IPS-18c (cell line): ENCODE results near the gene CHN2.
"Not testable (repeated sequence)": the region's sequence is repeated elsewhere in the genome, so short reads cannot be mapped to it uniquely, and the experiment has no call there.

ENCODE experiments used
- H3K4me3 ChIP-seq: 2 replicates; pipeline ENCODE4 v1.7.0; 2013; ENCODE audit warnings: low read depth, mild to moderate bottlenecking, low read length, moderate library complexity; ENCODE audit not compliant: insufficient read depth
- H3K9me3 ChIP-seq: one replicate; pipeline ENCODE4 v1.6.1; 2013; ENCODE audit warnings: mild to moderate bottlenecking, low read length, moderate library complexity; ENCODE audit not compliant: control insufficient read depth, insufficient read depth

Gene CHN2

GRCh38 chr7:29207162-29207801 is 12.7 kb downstream of the CHN2 start:
- Histone ChIP-seq H3K9me3 (no peaks in the 10 kb centered on the region), H3K4me3 (no peak overlapping the region)

GRCh38 chr7:29208410-29209250 is 14.1 kb downstream of the CHN2 start:
- Histone ChIP-seq H3K9me3 (no peaks in the 10 kb centered on the region), H3K4me3 (no peak overlapping the region)

- no peak overlapping the region for H3K4me3 ChIP-seq
- H3K9me3 ChIP-seq, result no peaks in the 10 kb centered on the region
These were observed 15.2 kb downstream of the CHN2 start for GRCh38 chr7:29209745-29210144.

- H3K4me3 ChIP-seq, H3K9me3 ChIP-seq: not testable (repeated sequence)
These were observed 18.2 kb downstream of the CHN2 start for GRCh38 chr7:29212736-29213135.

GRCh38 chr7:29214056-29214455 is 19.5 kb downstream of the CHN2 start:
- Histone ChIP-seq H3K9me3 (no peaks in the 10 kb centered on the region), H3K4me3 (no peak overlapping the region)

- no peaks in the 10 kb centered on the region for H3K9me3 ChIP-seq
- no peak overlapping the region for H3K4me3 ChIP-seq
These were observed 20.2 kb downstream of the CHN2 start for GRCh38 chr7:29214816-29215215.

GRCh38 chr7:29216128-29216527 is 21.6 kb downstream of the CHN2 start:
- Histone ChIP-seq H3K9me3 (no peaks in the 10 kb centered on the region), H3K4me3 (no peak overlapping the region)

GRCh38 chr7:29217113-29217512 is 22.5 kb downstream of the CHN2 start:
- Histone ChIP-seq H3K9me3 (no peaks in the 10 kb centered on the region), H3K4me3 (no peak overlapping the region)

- no peaks in the 10 kb centered on the region for H3K9me3 ChIP-seq
- H3K4me3 ChIP-seq, result no peak overlapping the region
These were observed 30.2 kb downstream of the CHN2 start for GRCh38 chr7:29224726-29225125.

GRCh38 chr7:29228289-29229011 is 33.9 kb downstream of the CHN2 start:
- H3K4me3 ChIP-seq, result no peak overlapping the region
- H3K9me3 ChIP-seq, result peaks cover 3% of the 10 kb centered on the region

- Histone ChIP-seq H3K9me3 (peaks cover 4% of the 10 kb centered on the region), H3K4me3 (no peak overlapping the region)
These were observed 34.5 kb downstream of the CHN2 start for GRCh38 chr7:29229066-29229465.

- Histone ChIP-seq H3K9me3 (peaks cover 4% of the 10 kb centered on the region), H3K4me3 (no peak overlapping the region)
These were observed 35.4 kb downstream of the CHN2 start for GRCh38 chr7:29229946-29230345.

- H3K9me3 ChIP-seq, result peaks cover 4% of the 10 kb centered on the region
- H3K4me3 ChIP-seq, result no peak overlapping the region
These were observed 36.3 kb downstream of the CHN2 start for GRCh38 chr7:29230871-29231345.

- H3K4me3 ChIP-seq, result no peak overlapping the region
- H3K9me3 ChIP-seq, result peaks cover 4% of the 10 kb centered on the region
These were observed 37.2 kb downstream of the CHN2 start for GRCh38 chr7:29231671-29232232.

GRCh38 chr7:29234438-29234837 is 39.9 kb downstream of the CHN2 start:
- no peak overlapping the region for H3K4me3 ChIP-seq
- peaks cover 4% of the 10 kb centered on the region for H3K9me3 ChIP-seq

- no peak overlapping the region for H3K4me3 ChIP-seq
- peaks cover 4% of the 10 kb centered on the region for H3K9me3 ChIP-seq
These were observed 41.6 kb downstream of the CHN2 start for GRCh38 chr7:29236071-29236580.

- Histone ChIP-seq H3K4me3 (no peak overlapping the region), H3K9me3 (peaks cover 4% of the 10 kb centered on the region)
These were observed 42.1 kb downstream of the CHN2 start for GRCh38 chr7:29236649-29237048.
